HG02798 (cell line): ENCODE data around the gene ATP4A.

Source experiments
- ATAC-seq: cut with Tn5 transposase; IDR thresholded peaks from one replicate; pipeline ENCODE4 v1.9.1; 2021; ENCODE audit warnings: mild to moderate bottlenecking; ENCODE audit not compliant: unreplicated experiment, poor library complexity

ATP4A gene

GRCh38 chr19:35508129-35508528 is 55.3 kb downstream of the ATP4A start:
- ATAC-seq: no peak

GRCh38 chr19:35507561-35507960 is 55.9 kb downstream of the ATP4A start:
- ATAC-seq: no peak

- ATAC-seq: no peak
Measured at GRCh38 chr19:35506011-35506410, 57.4 kb downstream of the ATP4A start.

GRCh38 chr19:35502751-35503150 is 60.7 kb downstream of the ATP4A start:
- ATAC-seq: no peak

- no peak for ATAC-seq
Measured at GRCh38 chr19:35501684-35502083, 61.8 kb downstream of the ATP4A start.

- ATAC-seq: no peak
Measured at GRCh38 chr19:35500611-35501010, 62.8 kb downstream of the ATP4A start.
